HG02588 (cell line): ENCODE results near the gene BRAP.
"Not testable (repeated sequence)": the region's sequence is repeated elsewhere in the genome, so short reads cannot be mapped to it uniquely, and the experiment has no call there.

Experiments
- ATAC-seq: cut with Tn5 transposase; IDR thresholded peaks from one replicate; pipeline ENCODE4 v1.9.1; 2021; ENCODE audit warnings: mild to moderate bottlenecking, moderate library complexity; ENCODE audit not compliant: unreplicated experiment

The BRAP gene, protein sequence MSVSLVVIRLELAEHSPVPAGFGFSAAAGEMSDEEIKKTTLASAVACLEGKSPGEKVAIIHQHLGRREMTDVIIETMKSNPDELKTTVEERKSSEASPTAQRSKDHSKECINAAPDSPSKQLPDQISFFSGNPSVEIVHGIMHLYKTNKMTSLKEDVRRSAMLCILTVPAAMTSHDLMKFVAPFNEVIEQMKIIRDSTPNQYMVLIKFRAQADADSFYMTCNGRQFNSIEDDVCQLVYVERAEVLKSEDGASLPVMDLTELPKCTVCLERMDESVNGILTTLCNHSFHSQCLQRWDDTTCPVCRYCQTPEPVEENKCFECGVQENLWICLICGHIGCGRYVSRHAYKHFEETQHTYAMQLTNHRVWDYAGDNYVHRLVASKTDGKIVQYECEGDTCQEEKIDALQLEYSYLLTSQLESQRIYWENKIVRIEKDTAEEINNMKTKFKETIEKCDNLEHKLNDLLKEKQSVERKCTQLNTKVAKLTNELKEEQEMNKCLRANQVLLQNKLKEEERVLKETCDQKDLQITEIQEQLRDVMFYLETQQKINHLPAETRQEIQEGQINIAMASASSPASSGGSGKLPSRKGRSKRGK

DNA sequence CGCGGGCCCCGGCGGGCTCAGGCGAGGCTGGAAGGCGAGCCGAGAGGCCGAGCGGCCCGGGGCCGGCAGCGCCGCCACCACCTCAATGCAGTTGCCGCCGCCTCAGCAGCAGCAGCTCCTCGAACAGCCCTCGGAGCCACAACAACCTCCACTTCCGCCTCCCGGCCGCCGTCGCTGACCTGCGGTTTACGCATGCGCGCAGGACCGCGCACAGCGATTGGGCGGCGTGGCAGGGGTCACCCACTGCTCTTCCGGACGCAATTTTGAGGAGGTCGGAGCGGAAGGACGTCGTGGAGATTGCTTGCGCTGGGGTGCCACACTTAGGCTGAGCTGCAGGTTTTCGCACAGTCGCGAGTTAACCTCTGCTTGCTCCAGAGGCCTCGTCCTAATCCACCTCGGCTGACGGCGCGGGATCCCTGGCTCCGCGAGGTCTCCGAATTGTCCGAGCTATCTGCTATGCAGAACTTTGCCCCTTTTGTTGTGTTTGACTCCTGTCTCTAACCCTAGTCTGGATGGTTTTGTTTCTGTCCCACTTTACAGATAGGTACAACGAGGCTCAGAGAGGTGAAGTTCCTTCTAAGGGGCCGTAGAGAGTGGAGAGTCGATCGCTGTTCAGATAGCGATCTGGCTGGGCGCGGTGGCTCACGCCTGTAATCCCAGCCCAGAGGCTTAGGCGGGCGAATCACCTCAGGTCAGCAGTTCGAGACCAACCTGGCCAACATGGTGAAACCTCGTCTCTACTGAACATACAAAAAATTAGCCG is at the start of gene BRAP, which contains the start of gene ACAD10:
BRAP (minus strand) TSS at position 146 of the 763 bp plus-strand sequence. CDS start 164 bp downstream, outside the sequence.
ACAD10 (plus strand) TSS at position 243 of the 763 bp plus-strand sequence. CDS start 6,657 bp downstream, outside the sequence.
- ATAC-seq = peak; percentile 90

DNA sequence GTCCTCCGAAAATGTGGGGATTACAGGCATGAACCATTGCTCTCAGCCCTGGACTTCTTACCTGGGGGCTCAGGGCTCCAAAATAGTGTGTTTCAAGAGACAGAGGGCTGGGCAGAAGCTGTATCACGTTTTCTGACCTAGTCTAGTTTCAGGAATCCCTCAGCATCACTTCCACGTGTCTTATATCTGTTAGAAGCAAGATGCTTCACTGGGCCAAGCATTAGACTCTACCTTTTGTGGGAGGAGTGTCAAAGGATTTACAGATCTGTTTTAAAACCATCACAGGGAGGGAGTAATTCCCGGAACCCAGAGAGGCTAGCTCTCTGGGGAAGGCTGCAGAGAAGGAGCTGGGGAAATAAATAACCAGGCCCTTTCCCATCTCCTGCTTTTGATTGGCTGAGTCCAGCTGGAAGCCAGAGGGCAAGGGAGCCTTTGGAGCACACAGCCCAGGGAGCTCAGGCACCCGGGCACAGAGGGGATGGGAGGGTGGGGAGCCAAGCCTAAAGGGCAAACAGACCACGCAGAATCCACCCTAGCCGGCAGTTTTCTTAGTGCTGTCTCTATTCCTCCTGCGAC is 47.7 kb upstream of the BRAP start:
- no peak for ATAC-seq

DNA sequence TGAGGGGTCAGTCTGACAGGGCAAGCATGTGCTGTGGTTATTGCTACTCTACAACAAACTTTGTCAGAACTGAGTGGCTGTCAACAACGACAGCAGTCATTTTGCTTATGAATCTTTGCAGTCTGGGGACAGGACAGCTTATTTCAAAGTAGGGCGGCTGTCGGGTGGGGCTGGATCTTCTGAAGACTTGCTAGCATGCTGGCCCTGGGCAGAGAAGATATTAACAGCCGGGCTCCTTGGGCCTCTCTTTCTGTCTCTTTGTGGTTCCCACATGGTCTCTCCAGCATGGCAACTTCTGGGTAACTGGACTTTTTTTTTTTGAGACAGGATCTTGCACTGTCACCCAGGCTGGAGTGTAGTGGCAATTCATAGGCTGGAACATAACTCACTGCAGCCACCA is 47.0 kb upstream of the BRAP start:
- ATAC-seq = no peak

DNA sequence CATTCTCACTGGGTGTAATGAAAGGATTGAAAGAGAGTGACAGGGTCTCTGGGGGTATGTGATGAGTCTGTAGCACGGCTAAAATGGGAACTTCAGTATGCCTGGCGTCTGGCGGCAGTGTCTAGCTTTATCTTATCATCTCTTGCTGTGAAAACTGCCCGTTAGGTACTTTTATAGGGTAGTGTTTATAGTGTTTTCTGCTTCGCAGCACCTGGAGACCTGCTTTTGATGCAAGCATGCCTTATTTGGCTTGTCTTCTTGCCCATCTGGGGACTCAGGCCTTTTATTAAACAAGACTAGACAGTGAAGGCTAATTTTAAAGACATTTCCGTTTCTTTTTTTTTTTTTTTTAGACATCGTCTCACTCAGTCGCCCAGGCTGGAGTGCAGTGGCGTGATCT is 44.7 kb upstream of the BRAP start:
- ATAC-seq = no peak

DNA sequence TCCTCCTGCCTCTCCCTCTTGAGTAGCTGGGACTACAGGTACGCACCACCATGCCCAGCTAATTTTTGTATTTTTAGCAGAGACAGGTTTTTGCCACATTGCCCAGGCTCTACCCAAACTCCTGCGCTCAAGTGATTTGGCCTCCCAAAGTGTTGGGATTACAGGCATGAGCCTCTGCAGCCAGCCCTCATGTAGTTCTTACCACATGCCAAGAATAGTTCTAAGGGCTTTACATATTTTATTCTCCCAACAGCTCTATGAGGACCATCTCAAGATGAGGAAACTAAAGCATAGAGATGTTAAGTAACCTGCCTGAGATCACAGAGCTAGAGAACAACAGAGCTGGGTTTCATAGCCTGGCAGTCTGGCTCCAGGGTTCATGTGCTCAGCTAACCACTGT is 43.0 kb upstream of the BRAP start:
- no peak for ATAC-seq

DNA sequence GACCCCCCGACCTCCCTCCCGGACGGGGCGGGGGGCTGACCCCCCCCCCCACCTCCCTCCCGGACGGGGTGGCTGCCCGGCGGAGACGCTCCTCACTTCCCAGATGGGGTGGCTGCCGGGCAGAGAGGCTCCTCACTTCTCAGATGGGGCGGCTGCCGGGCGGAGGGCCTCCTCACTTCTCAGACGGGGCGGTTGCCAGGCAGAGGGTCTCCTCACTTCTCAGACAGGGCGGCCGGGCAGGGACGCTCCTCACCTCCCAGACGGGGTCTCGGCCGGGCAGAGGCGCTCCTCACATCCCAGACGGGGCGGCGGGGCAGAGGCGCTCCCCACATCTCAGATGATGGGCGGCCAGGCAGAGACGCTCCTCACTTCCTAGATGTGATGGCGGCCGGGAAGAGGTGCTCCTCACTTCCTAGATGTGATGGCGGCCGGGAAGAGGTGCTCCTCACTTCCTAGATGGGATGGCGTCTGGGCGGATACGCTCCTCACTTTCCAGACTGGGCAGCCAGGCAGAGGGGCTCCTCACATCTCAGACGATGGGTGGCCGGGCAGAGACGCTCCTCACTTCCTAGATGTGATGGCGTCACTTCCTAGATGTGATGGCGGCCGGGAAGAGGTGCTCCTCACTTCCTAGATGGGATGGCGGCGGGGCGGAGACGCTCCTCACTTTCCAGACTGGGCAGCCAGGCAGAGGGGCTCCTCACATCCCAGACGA is 38.0 kb upstream of the BRAP start:
- not testable (repeated sequence) for ATAC-seq

DNA sequence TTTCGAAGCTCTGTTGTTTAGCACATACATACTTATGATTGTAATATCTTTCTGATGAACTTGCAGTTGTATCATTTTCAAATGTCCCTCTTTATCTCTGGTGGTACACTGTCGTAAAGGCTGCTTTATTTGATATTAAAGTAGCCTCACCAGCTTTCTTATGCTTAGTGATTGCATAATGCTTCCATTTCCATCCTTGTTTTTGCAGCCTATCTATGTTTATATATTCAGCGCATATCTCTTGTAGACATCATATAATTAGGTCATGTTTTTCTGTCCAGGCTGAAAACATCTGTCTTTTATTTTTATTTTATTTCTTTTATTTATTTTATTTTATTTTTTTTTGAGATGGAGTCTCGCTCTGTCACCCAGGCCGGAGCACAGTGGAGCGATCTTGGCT is 34.7 kb upstream of the BRAP start:
- no peak for ATAC-seq

DNA sequence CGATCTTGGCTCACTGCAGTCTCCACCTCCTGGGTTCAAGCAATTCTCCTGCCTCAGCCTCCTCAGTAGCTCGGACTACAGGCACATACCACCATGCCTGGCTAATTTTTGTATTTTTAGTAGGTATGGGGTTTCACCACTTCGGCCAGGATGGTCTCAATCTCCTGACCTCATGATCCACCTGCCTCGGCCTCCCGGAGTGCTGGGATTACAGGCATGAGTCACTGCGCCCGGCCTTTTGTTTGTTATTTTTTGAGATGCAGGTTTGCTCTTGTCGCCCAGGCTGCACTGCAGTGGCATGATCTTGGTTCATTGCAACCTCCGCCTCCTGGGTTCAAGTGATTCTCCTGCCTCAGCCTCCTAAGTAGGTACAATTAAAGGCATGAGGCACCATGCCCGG is 33.6 kb upstream of the BRAP start:
- not testable (repeated sequence) for ATAC-seq

DNA sequence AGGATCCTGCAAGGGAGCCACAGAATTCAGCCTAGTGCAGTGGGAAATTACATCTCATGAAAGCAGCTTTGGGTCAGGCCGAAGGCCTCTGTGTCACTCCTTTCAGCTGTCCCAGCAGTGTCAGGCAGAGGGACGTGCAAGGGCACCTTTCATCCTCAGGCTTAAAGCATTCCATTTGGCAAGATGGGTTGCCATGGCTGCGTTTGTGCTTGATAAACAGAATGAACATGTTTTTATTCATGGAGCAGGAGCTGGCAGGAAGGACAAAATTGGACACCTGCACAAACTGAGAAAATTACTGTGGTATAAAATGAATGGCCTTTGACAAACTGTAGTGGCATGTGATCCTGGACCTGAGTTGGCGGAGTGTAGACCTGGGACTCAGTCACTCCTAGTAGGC is 29.5 kb upstream of the BRAP start:
- ATAC-seq = no peak

DNA sequence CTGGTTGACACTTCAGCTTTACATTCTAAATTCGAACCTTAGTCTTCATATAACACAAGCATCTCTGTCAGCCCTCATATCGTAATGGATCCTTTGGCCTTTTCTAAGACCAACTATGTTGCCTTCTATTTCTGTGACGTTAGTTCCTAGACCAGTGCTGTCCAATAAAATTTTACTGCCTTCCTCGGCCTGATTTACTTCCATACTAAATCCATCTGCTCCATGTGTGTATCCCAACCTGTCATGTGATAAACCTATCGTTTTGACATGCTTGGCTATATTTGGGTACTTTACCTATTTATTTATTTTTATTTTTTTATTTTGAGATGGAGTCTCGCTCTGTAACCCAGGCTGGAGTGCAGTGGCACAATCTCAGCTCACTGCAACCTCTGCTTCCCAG is 20.4 kb upstream of the BRAP start:
- ATAC-seq = no peak

DNA sequence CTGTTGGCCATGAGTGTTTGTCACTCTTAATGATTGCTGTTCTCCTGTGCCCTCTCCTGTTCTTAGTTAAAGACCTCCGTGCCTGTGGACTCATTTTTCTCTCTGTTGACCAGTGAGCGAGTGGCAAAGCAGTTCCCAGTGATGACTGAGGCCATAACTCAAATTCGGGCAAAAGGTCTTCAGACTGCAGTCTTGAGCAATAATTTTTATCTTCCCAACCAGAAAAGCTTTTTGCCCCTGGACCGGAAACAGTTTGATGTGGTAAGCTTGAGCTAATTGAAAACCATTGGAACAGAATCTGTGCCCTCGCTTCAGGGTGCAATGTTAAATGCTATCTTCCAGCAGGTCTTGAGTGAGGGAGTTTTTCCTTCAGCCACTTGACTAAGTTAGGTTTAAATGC is 19.9 kb upstream of the BRAP start:
- ATAC-seq = no peak

DNA sequence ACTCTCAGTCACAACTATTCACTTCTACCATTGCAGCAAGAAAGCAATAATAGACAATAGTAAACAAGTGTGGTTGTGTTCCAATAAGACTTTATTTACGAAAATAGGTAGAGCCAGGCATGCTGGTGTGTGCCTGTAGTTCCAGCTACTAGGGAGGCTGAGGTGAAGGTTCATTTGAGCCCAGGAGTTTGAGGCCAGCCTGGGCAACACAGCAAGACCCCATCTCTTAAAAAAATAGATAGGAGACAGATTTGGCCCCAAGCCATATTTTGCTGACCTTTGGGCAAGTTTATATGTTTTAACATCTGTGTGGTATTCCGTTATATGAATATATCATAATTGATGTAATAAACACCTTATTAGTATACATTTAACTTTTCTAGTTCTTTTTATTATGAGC is 14.2 kb upstream of the BRAP start:
- no peak for ATAC-seq

DNA sequence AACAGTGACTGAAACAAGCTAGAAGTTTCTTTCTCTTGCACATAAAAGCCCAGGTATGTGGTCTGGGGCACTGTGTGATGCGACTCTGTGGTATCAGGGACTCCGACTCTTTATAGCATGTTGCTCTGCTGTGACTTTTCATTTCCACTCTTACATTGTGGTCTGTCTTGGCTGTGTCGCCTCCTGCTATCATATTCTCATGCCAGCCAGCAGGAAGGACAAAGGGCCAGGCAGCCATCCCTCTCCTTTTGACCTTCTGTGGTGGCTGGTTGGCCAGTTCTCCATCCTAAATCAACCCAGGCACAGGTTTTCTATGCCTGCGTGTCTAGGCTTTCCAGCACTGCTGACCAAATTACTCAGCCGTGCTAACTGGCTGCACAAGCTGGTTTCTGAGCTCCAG is 8.1 kb upstream of the BRAP start:
- no peak for ATAC-seq

DNA sequence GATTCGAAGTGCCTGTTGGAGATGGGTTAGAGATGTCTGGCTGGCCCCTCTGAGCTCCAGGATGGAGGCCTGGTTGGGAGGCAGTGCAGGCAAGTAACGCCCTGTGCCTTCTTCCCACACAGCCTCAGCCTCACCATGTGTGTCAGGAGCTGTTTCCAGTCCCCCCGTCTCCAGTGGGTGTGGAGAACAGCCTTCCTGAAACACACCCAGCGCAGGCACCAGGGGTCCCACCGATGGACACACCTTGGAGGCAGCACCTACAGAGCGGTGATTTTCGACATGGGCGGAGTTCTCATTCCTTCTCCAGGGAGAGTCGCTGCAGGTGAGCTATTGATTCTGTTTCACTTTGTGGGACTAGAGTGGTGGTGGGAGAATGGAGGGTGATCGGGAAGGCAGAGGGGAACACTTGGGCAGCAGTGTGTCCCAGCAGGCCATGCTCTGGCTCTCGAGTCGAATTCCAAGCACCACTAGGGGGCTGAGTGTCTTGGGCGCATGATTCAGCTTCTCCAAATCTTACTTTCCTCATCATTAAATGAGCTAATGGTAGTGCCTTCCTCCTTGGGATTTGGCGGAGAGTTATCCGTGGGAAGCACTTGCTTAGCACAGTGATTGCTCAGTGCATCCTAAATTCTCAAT is 6.9 kb upstream of the BRAP start:
- no peak for ATAC-seq

DNA sequence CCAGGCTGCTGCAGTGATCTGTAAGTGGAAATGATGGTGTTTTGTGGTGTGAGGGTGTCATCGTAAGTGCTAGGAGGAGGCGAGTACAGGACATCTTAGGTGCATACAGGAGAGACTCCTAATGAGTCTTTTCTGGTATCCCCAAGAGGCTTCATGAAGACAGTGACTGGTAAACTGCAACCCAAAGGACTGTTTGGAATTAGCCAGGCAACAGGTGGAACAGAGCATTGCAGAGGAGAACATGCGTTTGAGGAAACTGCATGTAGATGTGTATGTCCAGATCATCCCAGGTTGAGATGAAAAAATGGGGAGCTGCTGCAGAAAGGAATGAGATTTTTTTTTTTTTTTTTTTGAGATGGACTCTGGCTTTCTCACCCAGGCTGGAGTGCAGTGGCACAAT is 5.5 kb upstream of the BRAP start:
- ATAC-seq = no peak

DNA sequence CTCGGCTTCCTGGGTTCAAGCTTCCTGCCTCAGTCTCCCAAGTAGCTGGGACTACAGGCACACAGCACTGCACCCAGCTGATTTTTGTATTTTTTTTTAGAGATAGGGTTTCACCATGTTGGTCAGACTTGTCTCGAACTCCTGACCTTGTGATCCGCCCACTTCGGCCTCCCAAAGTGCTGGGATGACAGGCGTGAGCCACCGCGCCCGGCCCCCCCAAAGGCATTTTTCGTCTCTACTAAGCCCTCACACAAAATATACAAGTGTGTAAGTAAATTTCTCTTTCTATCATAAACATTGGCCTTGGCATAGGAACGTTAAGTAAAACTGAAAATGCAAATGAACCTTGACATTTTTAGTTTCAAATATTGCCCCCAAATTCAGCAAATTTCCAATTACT is 2.2 kb upstream of the BRAP start:
- ATAC-seq = no peak

DNA sequence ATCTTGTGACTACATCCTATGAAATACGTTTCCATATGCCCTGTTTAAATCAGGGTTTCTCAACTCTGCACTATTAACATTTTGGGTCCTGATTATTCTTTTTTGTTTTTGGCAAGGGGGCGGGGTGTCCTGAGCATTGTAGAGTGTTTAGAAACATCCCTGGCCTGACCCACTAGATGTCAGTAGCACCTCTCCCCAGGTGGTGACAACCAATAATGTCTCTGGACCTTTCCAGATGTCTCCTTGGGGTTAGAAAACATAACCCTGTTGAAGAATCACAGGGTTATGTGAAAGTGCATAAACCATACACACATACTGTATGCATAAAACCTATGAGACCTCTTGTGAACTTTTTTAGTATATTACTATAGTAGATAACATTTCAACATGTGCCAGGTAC is 1.5 kb upstream of the BRAP start:
- ATAC-seq = no peak

DNA sequence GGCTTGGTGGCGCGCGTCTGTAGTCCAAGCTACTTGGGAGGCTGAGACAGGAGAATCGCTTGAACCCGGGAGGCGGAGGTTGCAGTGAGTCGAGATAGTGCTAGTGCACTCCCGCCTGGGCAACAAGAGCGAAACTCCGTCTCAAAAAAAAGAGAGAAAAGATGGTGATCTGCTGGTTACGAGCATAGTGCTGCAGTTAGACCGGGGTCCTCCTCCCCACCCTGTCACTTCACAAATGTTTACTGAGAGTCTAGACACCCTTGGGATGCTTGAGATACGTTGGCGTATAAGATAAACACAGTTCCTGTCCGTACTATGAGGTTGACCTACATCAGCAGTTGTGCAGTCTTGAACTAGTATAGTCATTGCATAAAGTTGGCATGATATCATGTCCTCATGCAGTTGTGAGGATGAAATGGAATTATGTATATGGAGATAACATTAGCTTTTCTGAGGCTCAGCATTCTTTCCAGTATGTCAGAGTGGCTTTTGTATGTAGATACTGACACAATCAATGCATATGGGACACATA is 884 bp upstream of the BRAP start:
- no peak for ATAC-seq

DNA sequence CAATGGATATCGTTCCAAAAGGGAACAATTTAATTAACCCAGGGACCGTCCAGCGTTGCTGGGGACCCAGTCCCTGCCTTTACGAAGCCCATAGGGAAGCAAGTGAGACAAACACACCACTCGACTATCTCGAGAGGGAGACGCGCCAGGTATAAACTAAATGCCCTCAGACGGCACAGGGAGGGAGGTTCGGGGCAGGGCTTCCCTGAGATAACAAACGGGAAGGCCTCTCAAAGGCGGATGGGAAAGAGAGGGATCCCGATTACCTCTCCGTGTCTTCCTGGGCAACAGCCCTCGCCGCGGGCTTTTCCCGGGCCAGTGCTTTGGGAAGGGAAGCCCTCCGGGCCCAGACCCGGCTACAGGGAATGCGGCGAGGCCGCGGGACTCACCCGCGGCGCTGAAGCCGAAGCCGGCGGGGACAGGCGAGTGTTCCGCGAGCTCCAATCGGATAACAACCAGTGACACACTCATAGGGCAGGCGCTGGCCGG is 390 bp downstream of the BRAP start:
- peak; percentile 14 for ATAC-seq
